Kidney epithelial cell (primary cell): Measurements from ENCODE around the gene CCDC197. TPM values are rescaled to one million over a fixed set of nuclear protein-coding genes. Genes with fewer than 3 reads are reported as not detected.

ENCODE experiments used
- DNase-seq: peaks from one replicate; pipeline ENCODE4 v3.0.0-alpha.2; 2010; ENCODE audit warnings: low read depth
- H3K27me3 ChIP-seq: 2 replicates; pipeline ENCODE4 v1.6.0; 2011; ENCODE audit warnings: low read length; ENCODE audit not compliant: control insufficient read depth, insufficient read depth
- H3K36me3 ChIP-seq: 2 replicates; pipeline ENCODE4 v1.5.1; 2011; ENCODE audit warnings: low read length; ENCODE audit not compliant: control insufficient read depth, insufficient read depth
- H3K4me3 ChIP-seq: 2 replicates; pipeline ENCODE4 v1.5.1; 2011; ENCODE audit warnings: low read depth, mild to moderate bottlenecking, control low read depth, low read length
- total RNA-seq: library from RNA; depleted of rRNA; stranded (reverse); fragments of >200 nt; gene quantifications from 2 replicates; pipeline ENCODE4 v1.2.3, GENCODE V29; 2015
- TF ChIP-seq, protein P1 (sequence below): IDR thresholded peaks from 2 replicates; pipeline ENCODE4 v1.5.1; 2011; ENCODE audit warnings: mild to moderate bottlenecking, moderate library complexity, low read length, control low read depth, inconsistent platforms; ENCODE audit not compliant: insufficient read depth, poor library complexity, severe bottlenecking

CCDC197 gene
- total RNA-seq, 1 donor from 2014 or later = not detected

DNA sequence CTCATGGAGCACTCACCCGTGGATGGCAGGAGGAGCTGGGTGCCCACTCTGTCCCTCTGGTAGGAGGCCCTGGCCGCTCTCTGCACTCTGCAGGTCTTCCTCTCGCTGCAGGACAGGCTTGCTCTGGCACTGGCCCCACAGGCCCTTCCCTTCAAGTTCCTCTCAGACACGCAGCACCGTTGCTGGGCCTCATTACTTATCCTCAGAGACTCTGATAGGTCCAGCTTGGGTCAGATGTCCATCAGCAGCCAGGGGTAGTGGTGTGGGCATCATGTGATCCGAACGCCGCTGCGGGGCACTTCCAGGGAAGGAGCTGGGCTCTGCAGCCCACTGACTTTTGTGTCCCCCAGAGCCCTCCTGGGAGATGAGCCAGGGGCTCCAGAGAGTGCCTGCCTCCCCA is 40.9 kb downstream of the CCDC197 start:
- H3K4me3 ChIP-seq = no peak overlapping the region
- DNase-seq = no peak
- no peaks in the 10 kb centered on the region for H3K27me3 ChIP-seq
- TF ChIP-seq, protein P1, sequence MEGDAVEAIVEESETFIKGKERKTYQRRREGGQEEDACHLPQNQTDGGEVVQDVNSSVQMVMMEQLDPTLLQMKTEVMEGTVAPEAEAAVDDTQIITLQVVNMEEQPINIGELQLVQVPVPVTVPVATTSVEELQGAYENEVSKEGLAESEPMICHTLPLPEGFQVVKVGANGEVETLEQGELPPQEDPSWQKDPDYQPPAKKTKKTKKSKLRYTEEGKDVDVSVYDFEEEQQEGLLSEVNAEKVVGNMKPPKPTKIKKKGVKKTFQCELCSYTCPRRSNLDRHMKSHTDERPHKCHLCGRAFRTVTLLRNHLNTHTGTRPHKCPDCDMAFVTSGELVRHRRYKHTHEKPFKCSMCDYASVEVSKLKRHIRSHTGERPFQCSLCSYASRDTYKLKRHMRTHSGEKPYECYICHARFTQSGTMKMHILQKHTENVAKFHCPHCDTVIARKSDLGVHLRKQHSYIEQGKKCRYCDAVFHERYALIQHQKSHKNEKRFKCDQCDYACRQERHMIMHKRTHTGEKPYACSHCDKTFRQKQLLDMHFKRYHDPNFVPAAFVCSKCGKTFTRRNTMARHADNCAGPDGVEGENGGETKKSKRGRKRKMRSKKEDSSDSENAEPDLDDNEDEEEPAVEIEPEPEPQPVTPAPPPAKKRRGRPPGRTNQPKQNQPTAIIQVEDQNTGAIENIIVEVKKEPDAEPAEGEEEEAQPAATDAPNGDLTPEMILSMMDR = no peak
- no peaks in the 10 kb centered on the region for H3K36me3 ChIP-seq

DNA sequence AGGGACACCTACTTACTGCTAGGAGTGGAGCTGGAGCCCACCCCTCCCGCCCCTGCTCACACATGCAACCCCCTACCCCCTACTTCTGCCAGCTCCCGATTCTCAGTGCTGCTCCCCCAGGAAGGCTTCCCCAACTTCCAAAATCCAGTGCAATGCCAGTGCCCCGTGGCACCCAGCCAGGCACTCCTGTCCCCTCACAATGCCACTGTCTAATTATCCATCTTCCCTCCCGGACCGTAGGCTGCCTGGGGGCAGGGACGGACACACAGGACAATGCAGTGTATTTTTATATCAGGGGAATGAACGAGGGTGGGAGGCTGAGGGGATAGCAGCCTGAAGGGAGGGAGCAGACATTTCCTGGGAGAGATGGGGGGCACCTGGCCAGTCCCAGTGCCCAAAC is 41.4 kb downstream of the CCDC197 start:
- H3K4me3 ChIP-seq = no peak overlapping the region
- no peak for DNase-seq
- TF ChIP-seq, protein P1 = no peak
- no peaks in the 10 kb centered on the region for H3K36me3 ChIP-seq
- no peaks in the 10 kb centered on the region for H3K27me3 ChIP-seq

GRCh38 chr14:94038921-94039629 is 42.0 kb downstream of the CCDC197 start:
- no peaks in the 10 kb centered on the region for H3K27me3 ChIP-seq
- no peaks in the 10 kb centered on the region for H3K36me3 ChIP-seq
- H3K4me3 ChIP-seq = no peak overlapping the region
- no peak for DNase-seq
- TF ChIP-seq, protein P1 = no peak

DNA sequence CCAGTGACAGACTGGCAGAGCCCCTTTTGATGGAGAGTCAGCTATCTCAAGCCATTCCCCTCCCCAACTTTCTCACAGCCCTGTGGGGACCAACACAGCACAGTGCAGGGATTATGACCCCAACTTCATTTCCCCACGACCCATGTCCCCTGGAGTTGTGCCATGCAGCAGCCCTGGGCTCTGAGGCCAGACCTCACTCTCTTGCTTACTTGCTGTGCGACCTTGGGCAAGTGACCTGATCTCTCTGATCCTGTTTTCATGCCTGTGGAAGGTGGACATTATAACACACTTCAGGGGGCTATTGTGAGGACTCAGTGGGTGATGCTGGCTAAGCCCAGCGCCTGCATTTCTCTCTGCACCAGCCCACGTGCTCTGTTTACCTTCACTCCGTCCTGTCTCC is 43.1 kb downstream of the CCDC197 start:
- no peak for DNase-seq
- TF ChIP-seq, protein P1 = no peak

GRCh38 chr14:94040796-94041195 is 43.7 kb downstream of the CCDC197 start:
- Histone ChIP-seq H3K27me3 (no peaks in the 10 kb centered on the region), H3K36me3 (no peaks in the 10 kb centered on the region), H3K4me3 (no peak overlapping the region)
- TF ChIP-seq, protein P1 = no peak
- DNase-seq = no peak

More for the DNA sequence above, 43.1 kb downstream of the CCDC197 start:
- Histone ChIP-seq H3K36me3 (no peaks in the 10 kb centered on the region), H3K27me3 (no peaks in the 10 kb centered on the region), H3K4me3 (no peak overlapping the region)
